Ovary (tissue), 9 donors: ENCODE data around the gene LGALS8. TPM values are rescaled to one million over a fixed set of nuclear protein-coding genes. Genes with fewer than 3 reads are reported as not detected.

Experiments
- DNase-seq, 5 donors: peaks; one replicate each; pipeline ENCODE4 v3.0.0-alpha.2; 2019 to 2020
- H3K27ac ChIP-seq, 2 donors: fragments of 200-600 bp; one replicate each; pipeline versions ENCODE4 v1.5.1 to v1.8.0; 2019 to 2022
- H3K27me3 ChIP-seq: fragments of 200-600 bp; one replicate; pipeline ENCODE4 v1.8.0; 2022
- H3K36me3 ChIP-seq: fragments of 200-600 bp; sonication (generic); one replicate; pipeline ENCODE4 v1.5.1; 2019
- H3K4me1 ChIP-seq: one replicate; pipeline ENCODE4 v1.8.1; 2013; ENCODE audit warnings: mild to moderate bottlenecking, moderate library complexity; ENCODE audit not compliant: insufficient read depth
- H3K4me3 ChIP-seq: fragments of 200-600 bp; sonication (generic); one replicate; pipeline ENCODE4 v1.5.1; 2017
- H3K9me3 ChIP-seq, 2 donors: fragments of 200-600 bp in 1 of 2; sonication (generic) in 1 of 2; one replicate each; pipeline versions ENCODE4 v1.5.1 to v1.8.1; 2013 to 2019; ENCODE audit warnings: mild to moderate bottlenecking in 1 of 2, moderate library complexity in 1 of 2
- CTCF ChIP-seq, 3 donors: fragments of 450-650 bp in 2 of 3; fragments of 200-600 bp in 1 of 3; IDR thresholded peaks; one replicate each; pipeline versions ENCODE4 v1.5.1 to v1.8.0; 2016 to 2022; ENCODE audit warnings: antibody characterized with exemption in 3 of 3, mild to moderate bottlenecking in 1 of 3
- EP300 ChIP-seq: sonication (generic); formaldehyde crosslinking; IDR thresholded peaks from one replicate; pipeline ENCODE4 v1.6.1; 2017; ENCODE audit warnings: antibody characterized with exemption
- POLR2A ChIP-seq: fragments of 450-650 bp; IDR thresholded peaks from one replicate; pipeline ENCODE4 v1.6.1; 2017; ENCODE audit warnings: antibody characterized with exemption, mild to moderate bottlenecking, moderate library complexity
- WGBS, 3 donors: extraction: QIAGEN DNeasy Blood & Tissue Kit in 1 of 3; methylation state at CpG; one replicate each; pipeline versions ENCODE4 v1.1.5 to v1.1.7; 2013 to 2017; 5-methylcytosine and 5-hydroxymethylcytosine counted together
- intact Hi-C, 4 donors: fragments of 100-400 bp; cut with DNase I; formaldehyde crosslinking; loops; one replicate each; pipeline versions ENCODE4 v1.11.0 to v1.15.1; 2022 to 2023
- polyA plus RNA-seq, 2 donors: library from polyadenylated mRNA; stranded (reverse); fragments of 200-250 nt in 1 of 2; fragments of 350-450 nt in 1 of 2; fragmentation: Illumina TruSeq in 1 of 2; extraction: RNeasy Lipid Tissue Mini Kit (QIAGEN cat#74804) in 1 of 2; gene quantifications; one replicate each; pipeline ENCODE4 v1.2.3, GENCODE V29; 2013 to 2014
- total RNA-seq, 7 donors: library from RNA; depleted of rRNA in 2 of 7; stranded (reverse); fragments of >200 nt in 2 of 7; fragmentation: NEBNext Ultra II Directional in 3 of 7; extraction: Animal tissue kit (Norgen Biotek cat#: 25700) in 3 of 7; gene quantifications; one replicate each; pipeline versions ENCODE4 v1.1.0 to v1.2.4, GENCODE V29; 2016 to 2023
- donor health status: DM: no; HTN: no; CAD: no; lungs with moderate emphysema.
- donor health status: DM: no; HTN: no; CAD: no.
- donor health status: Bipolar disorder and iron deficiency.
- donor health status: DM: yes; HTN: yes; CAD: no.
- donor health status: DM: no; HTN: no; CAD: no.
- donor health status: DM: yes; HTN: yes; CAD: no.

LGALS8 gene
- total and polyA plus RNA-seq, 9 donors = 23.7 to 91.2 (median 44.5) TPM

GRCh38 chr1:236492378-236492777 is 31.4 kb upstream of the LGALS8 start:
- no peaks in the 10 kb centered on the region for H3K9me3 ChIP-seq
- no peak overlapping the region for H3K4me3 ChIP-seq
- 94 to 98% (median 95%) methylated on average over 2 of the region's 2 CpGs for WGBS, 3 donors
- no peaks in the 10 kb centered on the region for H3K27me3 ChIP-seq
- no peak overlapping the region for H3K27ac ChIP-seq
- DNase-seq = no peak
- no peak for TF ChIP-seq EP300
- no peak for TF ChIP-seq CTCF (IDR thresholded peaks at IDR 0.05)
- TF ChIP-seq POLR2A = no peak
- H3K4me1 ChIP-seq = peaks cover 1% of the 10 kb centered on the region
- intact Hi-C loops = loop anchor here in 2 of 4 donors (5.0 to 10.0 kb wide), 2 partner anchors 332 to 390 kb away; no protein-coding TSS in a partner anchor
- H3K36me3 ChIP-seq = no peaks in the 10 kb centered on the region

- TF ChIP-seq CTCF (IDR thresholded peaks at IDR 0.05) (no peak), POLR2A (no peak), EP300 (no peak)
- Histone ChIP-seq H3K36me3 (no peaks in the 10 kb centered on the region), H3K27ac (no peak overlapping the region), H3K9me3 (no peaks in the 10 kb centered on the region), H3K4me1 (peaks cover 1% of the 10 kb centered on the region), H3K4me3 (no peak overlapping the region), H3K27me3 (no peaks in the 10 kb centered on the region)
- intact Hi-C loops = loop anchor here in 2 of 4 donors (5.0 to 10.0 kb wide), 2 partner anchors 331 to 392 kb away; no protein-coding TSS in a partner anchor
- DNase-seq = no peak
- WGBS, 3 donors = 91 to 95% (median 93%) methylated on average over 11 of the region's 11 CpGs
These were observed 29.7 kb upstream of the LGALS8 start for GRCh38 chr1:236494082-236494481.

GRCh38 chr1:236494586-236495466 is 29.0 kb upstream of the LGALS8 start:
- Histone ChIP-seq H3K27me3 (no peaks in the 10 kb centered on the region), H3K4me1 (peaks cover 1% of the 10 kb centered on the region), H3K27ac (no peak overlapping the region), H3K36me3 (no peaks in the 10 kb centered on the region), H3K4me3 (no peak overlapping the region), H3K9me3 (no peaks in the 10 kb centered on the region)
- TF ChIP-seq POLR2A (no peak), EP300 (no peak), CTCF (IDR thresholded peaks at IDR 0.05) (no peak)
- no peak for DNase-seq
- WGBS, 3 donors = 29 to 34% (median 29%) methylated on average over 10 of the region's 10 CpGs
- intact Hi-C loops = loop anchor here in 2 of 4 donors (5.0 to 10.0 kb wide), 2 partner anchors 330 to 393 kb away; no protein-coding TSS in a partner anchor

GRCh38 chr1:236495467-236496112 is 28.2 kb upstream of the LGALS8 start:
- Histone ChIP-seq H3K27ac (no peak overlapping the region), H3K9me3 (no peaks in the 10 kb centered on the region), H3K4me1 (no peaks in the 10 kb centered on the region), H3K4me3 (no peak overlapping the region), H3K27me3 (no peaks in the 10 kb centered on the region), H3K36me3 (no peaks in the 10 kb centered on the region)
- intact Hi-C loops = loop anchor here in 1 of 4 donors (10.0 kb wide), 1 partner anchor 329 kb away; no protein-coding TSS in a partner anchor
- 24 to 52% (median 43%) methylated on average over 11 of the region's 11 CpGs for WGBS, 3 donors
- TF ChIP-seq EP300 (no peak), CTCF (IDR thresholded peaks at IDR 0.05) (no peak), POLR2A (no peak)
- no peak for DNase-seq
